ENCODE data around the gene VPS39.

The VPS39 gene

GRCh38 chr15:42128476-42128875, 79.6 kb downstream of the VPS39 start:
- DNase-seq: no peak

GRCh38 chr15:42123546-42123945, 84.6 kb downstream of the VPS39 start:
- DNase-seq: no peak

GRCh38 chr15:42121682-42122081, 86.4 kb downstream of the VPS39 start:
- no peak for DNase-seq

- DNase-seq: no peak
Measured at GRCh38 chr15:42121021-42121420, 87.1 kb downstream of the VPS39 start.

- no peak for DNase-seq
Measured at GRCh38 chr15:42120285-42120684, 87.8 kb downstream of the VPS39 start.

- no peak for DNase-seq
Measured at GRCh38 chr15:42119446-42119760, 88.7 kb downstream of the VPS39 start.

GRCh38 chr15:42118650-42119445, 89.3 kb downstream of the VPS39 start:
- DNase-seq: no peak

- DNase-seq: no peak
Measured at GRCh38 chr15:42111924-42112323, 96.2 kb downstream of the VPS39 start.

GRCh38 chr15:42110367-42110766, 97.7 kb downstream of the VPS39 start:
- no peak for DNase-seq

GRCh38 chr15:42108806-42109205, 99.3 kb downstream of the VPS39 start:
- DNase-seq: no peak
